IPS DF 19.7 (cell line): ENCODE measurements around the gene SNX15.

Experiments
- DNase-seq: peaks from one replicate; pipeline ENCODE4 v3.0.0-alpha.2; 2013; ENCODE audit warnings: low read depth, low spot score

SNX15 gene

GRCh38 chr11:65084598-65085375, 57.5 kb downstream of the SNX15 start:
- no peak for DNase-seq

- no peak for DNase-seq
These were observed 58.2 kb downstream of the SNX15 start for GRCh38 chr11:65085446-65085845.

GRCh38 chr11:65086809-65087208, 59.6 kb downstream of the SNX15 start:
- DNase-seq: no peak

GRCh38 chr11:65087216-65087615, 60.0 kb downstream of the SNX15 start:
- DNase-seq: no peak

GRCh38 chr11:65087827-65088226, 60.6 kb downstream of the SNX15 start:
- DNase-seq: no peak

GRCh38 chr11:65089621-65090020, 62.4 kb downstream of the SNX15 start:
- no peak for DNase-seq
